LNCaP clone FGC (cell line): ENCODE results near the gene DNM3.

Source experiments
- DNase-seq: peaks from one replicate; pipeline ENCODE4 v3.0.0-alpha.2; 2011; ENCODE audit warnings: low read depth
- H3K4me3 ChIP-seq: 2 replicates; pipeline ENCODE4 v1.5.1; 2011; ENCODE audit warnings: mild to moderate bottlenecking, low read depth, low read length, control low read depth
- TF ChIP-seq, protein P1 (sequence below): IDR thresholded peaks from 2 replicates; pipeline ENCODE4 v1.5.1; 2012; ENCODE audit warnings: mild to moderate bottlenecking; ENCODE audit not compliant: control insufficient read depth, insufficient read depth; ENCODE audit errors: extremely low read depth

The DNM3 gene

DNA sequence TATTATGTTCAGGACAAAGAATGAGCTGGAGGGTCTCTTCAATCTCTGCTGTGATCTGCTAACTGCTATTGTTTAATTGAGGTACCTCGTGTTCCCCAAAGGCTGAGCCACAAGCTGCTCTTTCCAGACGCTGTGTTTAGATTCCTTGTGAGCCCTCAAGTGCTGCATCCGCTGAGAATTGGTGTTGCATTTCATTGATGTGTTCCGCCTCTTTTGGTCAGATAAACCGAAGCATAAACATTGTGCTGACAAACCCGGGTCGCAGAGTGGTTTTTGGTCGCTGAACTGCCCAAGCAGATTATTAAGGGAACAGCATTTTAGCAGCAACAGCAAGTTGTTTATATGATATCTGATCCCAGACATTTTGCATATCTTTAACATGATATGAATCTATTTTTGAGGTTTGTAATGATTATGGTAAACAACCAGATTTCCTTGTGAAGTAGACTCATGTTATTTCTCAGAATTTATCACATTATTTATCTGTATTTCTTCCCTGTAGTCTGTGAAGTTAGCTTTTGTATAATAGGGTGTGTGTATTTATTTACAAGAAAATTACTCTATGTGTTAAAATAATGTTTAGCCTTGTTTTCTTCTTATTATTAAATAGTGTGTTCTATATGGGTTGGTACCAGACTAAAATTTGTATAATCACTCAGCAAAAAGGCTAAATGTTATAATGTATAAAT is 362.0 kb downstream of the DNM3 start:
- TF ChIP-seq, protein P1, sequence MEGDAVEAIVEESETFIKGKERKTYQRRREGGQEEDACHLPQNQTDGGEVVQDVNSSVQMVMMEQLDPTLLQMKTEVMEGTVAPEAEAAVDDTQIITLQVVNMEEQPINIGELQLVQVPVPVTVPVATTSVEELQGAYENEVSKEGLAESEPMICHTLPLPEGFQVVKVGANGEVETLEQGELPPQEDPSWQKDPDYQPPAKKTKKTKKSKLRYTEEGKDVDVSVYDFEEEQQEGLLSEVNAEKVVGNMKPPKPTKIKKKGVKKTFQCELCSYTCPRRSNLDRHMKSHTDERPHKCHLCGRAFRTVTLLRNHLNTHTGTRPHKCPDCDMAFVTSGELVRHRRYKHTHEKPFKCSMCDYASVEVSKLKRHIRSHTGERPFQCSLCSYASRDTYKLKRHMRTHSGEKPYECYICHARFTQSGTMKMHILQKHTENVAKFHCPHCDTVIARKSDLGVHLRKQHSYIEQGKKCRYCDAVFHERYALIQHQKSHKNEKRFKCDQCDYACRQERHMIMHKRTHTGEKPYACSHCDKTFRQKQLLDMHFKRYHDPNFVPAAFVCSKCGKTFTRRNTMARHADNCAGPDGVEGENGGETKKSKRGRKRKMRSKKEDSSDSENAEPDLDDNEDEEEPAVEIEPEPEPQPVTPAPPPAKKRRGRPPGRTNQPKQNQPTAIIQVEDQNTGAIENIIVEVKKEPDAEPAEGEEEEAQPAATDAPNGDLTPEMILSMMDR = no peak
- H3K4me3 ChIP-seq = no peak overlapping the region
- DNase-seq = no peak

GRCh38 chr1:172203902-172204301 is 362.6 kb downstream of the DNM3 start:
- no peak overlapping the region for H3K4me3 ChIP-seq
- DNase-seq = no peak
- TF ChIP-seq, protein P1 = no peak

DNA sequence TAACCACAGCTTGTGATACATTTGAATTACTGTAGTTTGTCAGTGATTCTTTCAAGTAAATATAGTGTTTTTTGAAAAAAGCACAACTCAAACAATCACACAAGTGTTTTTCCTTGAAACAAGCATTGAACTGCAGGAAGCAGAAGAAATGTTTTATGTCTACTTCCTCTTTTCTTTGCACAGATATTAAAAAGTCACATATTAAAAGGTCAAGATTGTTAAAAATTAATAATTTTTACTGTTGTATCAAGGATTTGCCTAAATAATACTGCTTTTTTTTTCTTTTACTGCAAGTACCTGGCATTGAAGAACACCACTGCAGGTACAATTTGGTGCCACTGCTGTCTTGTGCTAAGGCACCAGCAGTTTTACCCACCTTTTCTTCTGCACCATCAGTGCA is 365.0 kb downstream of the DNM3 start:
- no peak overlapping the region for H3K4me3 ChIP-seq
- TF ChIP-seq, protein P1 = no peak
- no peak for DNase-seq

DNA sequence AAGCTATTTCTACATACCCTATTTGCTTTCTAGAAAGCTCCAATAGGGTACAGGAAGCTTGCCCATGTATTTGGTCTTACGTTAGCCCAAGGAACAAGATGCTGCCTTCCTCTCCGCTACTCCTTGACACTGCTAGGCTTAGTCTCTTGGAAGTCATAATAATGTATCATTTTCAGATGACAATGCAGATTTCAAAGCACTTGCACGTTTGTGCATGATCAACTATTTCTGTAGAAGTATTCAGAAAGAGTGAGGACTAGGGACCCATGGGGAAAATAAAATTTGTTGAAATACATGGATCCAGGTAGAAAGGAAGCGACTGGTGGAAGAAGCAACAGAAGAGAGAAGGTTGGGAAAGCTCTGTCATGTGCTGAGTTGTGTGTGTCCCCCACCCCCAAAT is 367.3 kb downstream of the DNM3 start:
- TF ChIP-seq, protein P1 = no peak
- no peak overlapping the region for H3K4me3 ChIP-seq
- DNase-seq = no peak

DNA sequence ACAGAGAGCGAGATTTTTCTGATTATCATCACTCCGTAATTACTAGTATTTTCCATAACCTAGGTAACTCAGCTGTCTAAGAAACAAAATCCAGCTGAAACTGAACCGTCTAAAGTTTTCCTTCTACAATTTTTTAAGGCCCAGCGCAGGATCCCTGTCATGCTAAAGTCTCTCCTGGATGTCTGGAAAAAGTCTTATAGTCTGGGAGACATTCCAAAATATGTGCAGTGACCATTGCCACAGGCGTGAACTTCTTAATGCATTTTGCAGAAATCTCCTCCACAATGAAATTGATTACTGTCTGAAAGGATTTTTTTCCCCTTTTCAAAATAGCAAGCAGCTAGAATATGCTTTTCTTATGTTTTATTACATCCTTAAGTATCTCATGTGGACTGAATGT is 369.9 kb downstream of the DNM3 start:
- H3K4me3 ChIP-seq = no peak overlapping the region
- DNase-seq = no peak
- TF ChIP-seq, protein P1 = no peak

DNA sequence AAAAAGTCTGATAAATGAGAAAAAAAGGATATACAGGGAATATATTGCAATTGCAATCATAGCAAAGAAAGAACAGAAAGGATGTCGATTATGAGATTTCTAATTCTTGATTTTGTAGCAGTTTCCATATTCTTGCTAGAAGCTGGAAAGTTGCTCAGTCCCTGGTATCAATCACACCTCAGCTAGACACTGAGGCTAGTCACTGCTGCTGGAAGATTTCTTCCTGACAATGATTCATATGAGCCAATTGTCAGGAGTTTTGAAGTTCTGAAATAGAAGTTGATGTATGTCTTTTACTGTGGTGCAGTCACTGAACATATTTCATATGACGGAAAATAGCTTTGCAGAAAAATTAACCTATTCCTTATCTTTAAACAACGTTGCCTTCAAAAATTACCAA is 370.8 kb downstream of the DNM3 start:
- TF ChIP-seq, protein P1 = no peak

DNA sequence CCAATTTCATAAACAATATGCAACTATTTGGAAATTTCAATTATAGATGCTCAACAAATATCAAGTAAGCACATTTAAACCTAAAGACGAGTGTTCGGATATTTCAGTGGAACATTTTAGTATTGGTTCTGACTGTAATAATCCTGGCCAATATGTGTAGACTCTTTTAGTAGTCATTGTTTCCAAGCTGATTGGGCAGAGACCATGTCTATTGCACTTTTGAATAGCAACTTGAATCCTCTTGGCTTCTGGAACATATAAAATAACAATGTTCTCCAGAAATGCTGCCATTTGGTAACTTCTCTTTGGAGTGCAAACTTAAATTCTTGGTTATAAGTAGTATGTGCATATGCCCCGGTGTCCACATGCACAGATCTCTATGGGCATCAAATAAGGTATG is 373.7 kb downstream of the DNM3 start:
- TF ChIP-seq, protein P1 = no peak
- no peak for DNase-seq
- H3K4me3 ChIP-seq = no peak overlapping the region

More for the DNA sequence above, 370.8 kb downstream of the DNM3 start:
- no peak for DNase-seq
- H3K4me3 ChIP-seq = no peak overlapping the region
